ENCODE results near the gene ARHGEF26.

Gene ARHGEF26

GRCh38 chr3:154100556-154100955 lies 20.6 kb upstream of the ARHGEF26 start:
- Histone ChIP-seq H3K9me3 (ENCODE audit: control insufficient read depth, insufficient read depth, low read length) (no peaks in the 10 kb centered on the region), H3K9ac (ENCODE audit: low read depth, low read length) (no peak overlapping the region), H3K4me1 (ENCODE audit: insufficient read depth, low read length) (no peaks in the 10 kb centered on the region), H3K36me3 (ENCODE audit: insufficient read depth, low read length) (no peaks in the 10 kb centered on the region)

GRCh38 chr3:154101250-154101649 lies 19.9 kb upstream of the ARHGEF26 start:
- no peak overlapping the region for H3K9ac ChIP-seq (ENCODE audit: low read depth, low read length)
- H3K4me1 ChIP-seq (ENCODE audit: insufficient read depth, low read length), result no peaks in the 10 kb centered on the region
- no peaks in the 10 kb centered on the region for H3K9me3 ChIP-seq (ENCODE audit: control insufficient read depth, insufficient read depth, low read length)
- H3K36me3 ChIP-seq (ENCODE audit: insufficient read depth, low read length), result no peaks in the 10 kb centered on the region

GRCh38 chr3:154102225-154102624 lies 19.0 kb upstream of the ARHGEF26 start:
- Histone ChIP-seq H3K36me3 (ENCODE audit: insufficient read depth, low read length) (no peaks in the 10 kb centered on the region), H3K9ac (ENCODE audit: low read depth, low read length) (no peak overlapping the region), H3K9me3 (ENCODE audit: control insufficient read depth, insufficient read depth, low read length) (no peaks in the 10 kb centered on the region), H3K4me1 (ENCODE audit: insufficient read depth, low read length) (no peaks in the 10 kb centered on the region)

DNA sequence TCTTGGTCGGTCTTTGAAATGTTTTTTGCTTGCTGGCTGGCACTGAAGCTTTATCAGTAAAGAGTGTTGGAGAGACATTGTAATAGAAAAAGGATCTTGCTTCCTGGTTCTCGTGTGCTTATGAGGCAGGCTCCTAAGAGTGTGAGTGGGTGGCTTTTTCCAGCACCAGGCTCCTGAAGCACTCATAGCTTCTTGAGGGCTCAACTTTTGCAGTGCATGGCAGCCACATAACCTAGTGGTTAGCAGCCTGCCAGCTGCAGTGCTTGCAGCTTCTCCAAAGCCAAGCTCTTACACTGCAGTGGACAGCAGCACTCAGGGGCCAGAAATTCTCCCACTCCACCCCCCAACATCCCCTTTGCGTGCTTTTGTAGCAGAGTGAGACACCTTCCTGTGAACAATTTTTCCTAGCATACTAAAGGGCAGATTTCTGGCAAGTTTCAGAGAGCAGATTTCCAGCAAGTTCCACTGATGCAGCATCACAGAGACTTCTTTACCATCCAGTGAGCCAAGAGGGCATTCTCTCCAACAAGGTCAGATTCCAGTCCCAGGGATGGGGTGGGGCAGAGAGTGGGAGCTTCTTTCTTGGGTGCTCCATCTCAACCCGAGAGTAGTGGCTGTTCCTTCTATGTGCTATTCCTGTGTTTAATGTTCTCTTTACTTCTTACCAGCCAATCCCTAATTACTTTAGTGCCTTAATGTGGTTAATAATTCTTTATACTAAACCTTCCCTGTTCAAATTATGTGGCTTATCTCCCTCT lies 15.8 kb upstream of the ARHGEF26 start:
- no peak overlapping the region for H3K9ac ChIP-seq (ENCODE audit: low read depth, low read length)
- H3K36me3 ChIP-seq (ENCODE audit: insufficient read depth, low read length), result no peaks in the 10 kb centered on the region

GRCh38 chr3:154111365-154111935 lies 9.7 kb upstream of the ARHGEF26 start:
- Histone ChIP-seq H3K9me3 (ENCODE audit: control insufficient read depth, insufficient read depth, low read length) (no peaks in the 10 kb centered on the region), H3K9ac (ENCODE audit: low read depth, low read length) (no peak overlapping the region), H3K36me3 (ENCODE audit: insufficient read depth, low read length) (no peaks in the 10 kb centered on the region), H3K4me1 (ENCODE audit: insufficient read depth, low read length) (no peaks in the 10 kb centered on the region)

More for the DNA sequence above, 15.8 kb upstream of the ARHGEF26 start:
- H3K4me1 ChIP-seq (ENCODE audit: insufficient read depth, low read length), result no peaks in the 10 kb centered on the region
- no peaks in the 10 kb centered on the region for H3K9me3 ChIP-seq (ENCODE audit: control insufficient read depth, insufficient read depth, low read length)

- Histone ChIP-seq H3K9me3 (ENCODE audit: control insufficient read depth, insufficient read depth, low read length) (no peaks in the 10 kb centered on the region), H3K9ac (ENCODE audit: low read depth, low read length) (no peak overlapping the region), H3K4me1 (ENCODE audit: insufficient read depth, low read length) (no peaks in the 10 kb centered on the region), H3K36me3 (ENCODE audit: insufficient read depth, low read length) (no peaks in the 10 kb centered on the region)
Measured at GRCh38 chr3:154112146-154112852, 8.9 kb upstream of the ARHGEF26 start.

- no peaks in the 10 kb centered on the region for H3K9me3 ChIP-seq (ENCODE audit: control insufficient read depth, insufficient read depth, low read length)
- no peaks in the 10 kb centered on the region for H3K4me1 ChIP-seq (ENCODE audit: insufficient read depth, low read length)
- no peaks in the 10 kb centered on the region for H3K36me3 ChIP-seq (ENCODE audit: insufficient read depth, low read length)
- no peak overlapping the region for H3K9ac ChIP-seq (ENCODE audit: low read depth, low read length)
Measured at GRCh38 chr3:154113609-154114008, 7.6 kb upstream of the ARHGEF26 start.

- Histone ChIP-seq H3K9ac (ENCODE audit: low read depth, low read length) (no peak overlapping the region), H3K4me1 (ENCODE audit: insufficient read depth, low read length) (no peaks in the 10 kb centered on the region), H3K36me3 (ENCODE audit: insufficient read depth, low read length) (no peaks in the 10 kb centered on the region), H3K9me3 (ENCODE audit: control insufficient read depth, insufficient read depth, low read length) (no peaks in the 10 kb centered on the region)
Measured at GRCh38 chr3:154115332-154115731, 5.9 kb upstream of the ARHGEF26 start.

GRCh38 chr3:154119951-154120350 lies 1.2 kb upstream of the ARHGEF26 start:
- H3K36me3 ChIP-seq (ENCODE audit: insufficient read depth, low read length), result no peaks in the 10 kb centered on the region
- 0 out of 2 replicates have a peak, but pooled peaks cover 3% of the 10 kb centered on the region for H3K4me1 ChIP-seq (ENCODE audit: insufficient read depth, low read length)
- H3K9ac ChIP-seq (ENCODE audit: low read depth, low read length), result no peak overlapping the region
- no peaks in the 10 kb centered on the region for H3K9me3 ChIP-seq (ENCODE audit: control insufficient read depth, insufficient read depth, low read length)

- H3K4me1 ChIP-seq (ENCODE audit: insufficient read depth, low read length), result 0 out of 2 replicates have a peak, but pooled peaks cover 3% of the 10 kb centered on the region
- H3K36me3 ChIP-seq (ENCODE audit: insufficient read depth, low read length), result no peaks in the 10 kb centered on the region
- H3K9me3 ChIP-seq (ENCODE audit: control insufficient read depth, insufficient read depth, low read length), result no peaks in the 10 kb centered on the region
- peak overlapping the region; percentile 88 for H3K9ac ChIP-seq (ENCODE audit: low read depth, low read length)
Measured at GRCh38 chr3:154121701-154122551, 736 bp downstream of the ARHGEF26 start.

DNA sequence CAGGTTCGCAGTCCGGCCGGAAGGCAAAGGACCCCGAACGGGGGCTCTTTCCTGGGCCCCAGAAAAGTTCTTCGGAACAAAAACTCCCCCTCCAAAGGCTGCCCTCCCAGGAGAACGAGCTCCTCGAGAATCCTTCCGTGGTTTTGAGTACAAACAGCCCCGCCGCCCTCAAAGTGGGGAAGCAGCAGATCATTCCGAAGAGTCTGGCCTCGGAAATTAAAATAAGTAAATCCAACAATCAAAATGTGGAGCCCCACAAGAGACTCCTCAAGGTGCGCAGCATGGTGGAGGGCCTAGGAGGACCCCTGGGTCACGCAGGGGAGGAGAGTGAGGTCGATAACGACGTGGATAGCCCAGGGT lies 1.3 kb downstream of the ARHGEF26 start:
- no peaks in the 10 kb centered on the region for H3K36me3 ChIP-seq (ENCODE audit: insufficient read depth, low read length)
- H3K9ac ChIP-seq (ENCODE audit: low read depth, low read length), result peak overlapping the region; percentile 88
- no peaks in the 10 kb centered on the region for H3K9me3 ChIP-seq (ENCODE audit: control insufficient read depth, insufficient read depth, low read length)
- 0 out of 2 replicates have a peak, but pooled peaks cover 3% of the 10 kb centered on the region for H3K4me1 ChIP-seq (ENCODE audit: insufficient read depth, low read length)

GRCh38 chr3:154122912-154123559 lies 1.8 kb downstream of the ARHGEF26 start:
- H3K36me3 ChIP-seq (ENCODE audit: insufficient read depth, low read length), result no peaks in the 10 kb centered on the region
- H3K4me1 ChIP-seq (ENCODE audit: insufficient read depth, low read length), result 0 out of 2 replicates have a peak, but pooled peaks cover 3% of the 10 kb centered on the region
- no peaks in the 10 kb centered on the region for H3K9me3 ChIP-seq (ENCODE audit: control insufficient read depth, insufficient read depth, low read length)
- peak overlapping the region; percentile 88; the same call in 1 of the 2 replicates for H3K9ac ChIP-seq (ENCODE audit: low read depth, low read length)

DNA sequence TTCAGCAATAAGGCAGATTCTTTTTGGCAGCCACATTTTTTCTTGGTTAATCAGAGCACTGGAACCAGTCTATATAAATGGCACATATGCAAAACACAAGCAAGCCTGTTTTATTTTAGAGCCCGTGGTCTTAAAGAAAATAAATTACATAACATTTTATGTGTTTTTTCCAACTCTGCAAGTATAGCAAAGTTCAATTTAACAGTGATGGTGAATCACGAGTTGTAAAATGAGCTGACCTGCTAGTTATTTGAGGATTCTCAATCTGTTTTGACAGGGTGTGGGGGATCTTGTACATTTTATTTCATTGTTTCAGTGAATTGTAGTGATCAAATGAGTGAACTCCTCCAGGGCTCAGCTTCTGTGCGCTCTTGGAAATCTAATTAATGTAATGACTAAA lies 2.7 kb downstream of the ARHGEF26 start:
- H3K9ac ChIP-seq (ENCODE audit: low read depth, low read length), result no peak overlapping the region
- H3K9me3 ChIP-seq (ENCODE audit: control insufficient read depth, insufficient read depth, low read length), result no peaks in the 10 kb centered on the region
- H3K4me1 ChIP-seq (ENCODE audit: insufficient read depth, low read length), result 0 out of 2 replicates have a peak, but pooled peaks cover 3% of the 10 kb centered on the region
- no peaks in the 10 kb centered on the region for H3K36me3 ChIP-seq (ENCODE audit: insufficient read depth, low read length)
